H1 (cell line): ENCODE measurements around the gene STXBP2. TPM values are rescaled to one million over a fixed set of nuclear protein-coding genes. Genes with fewer than 3 reads are reported as not detected.

ENCODE experiments used
- CTCF ChIA-PET: fragments of 300-600 bp; sonication (Branson Sonifier 250); formaldehyde crosslinking; loops from one replicate; lab custom pipeline; 2021; ENCODE audit not compliant: partially characterized antibody; lab: Charles Lee
- POLR2A ChIA-PET: fragments of 300-600 bp; sonication (Branson Sonifier 250); formaldehyde crosslinking; loops from one replicate; lab custom pipeline; 2021; ENCODE audit warnings: inconsistent platforms; ENCODE audit not compliant: partially characterized antibody; lab: Charles Lee
- DNase-seq, 2 experiments: peaks; one replicate each; pipeline versions ENCODE4 v3.0.0 to v3.0.0-alpha.2; 2010 to 2022; ENCODE audit warnings: low spot score in 2 of 2, low read depth in 1 of 2, mixed read lengths in 1 of 2
- FAIRE-seq: peaks from 2 replicates; lab custom pipeline; 2011; peaks lifted over from hg19 to GRCh38; lab: Jason Lieb, UNC
- H2AFZ ChIP-seq: 2 replicates; pipeline ENCODE4 v1.8.1; 2012; ENCODE audit warnings: low read length, inconsistent platforms
- H2AK5ac ChIP-seq: 2 replicates; pipeline ENCODE4 v1.6.1; 2013; ENCODE audit warnings: low read depth, low read length
- H2BK120ac ChIP-seq: replicated peaks from 2 replicates; pipeline ENCODE3; 2013; ENCODE audit warnings: low read depth, low read length, inconsistent platforms
- H2BK12ac ChIP-seq: 2 replicates; pipeline ENCODE4 v1.6.1; 2013; ENCODE audit warnings: low read depth, low read length
- H2BK15ac ChIP-seq: 2 replicates; pipeline ENCODE4 v1.6.1; 2013; ENCODE audit warnings: low read length
- H2BK20ac ChIP-seq: 2 replicates; pipeline ENCODE4 v1.6.1; 2013; ENCODE audit warnings: low read length
- H2BK5ac ChIP-seq: 2 replicates; pipeline ENCODE4 v1.6.1; 2013; ENCODE audit warnings: low read depth, low read length
- H3K14ac ChIP-seq: 2 replicates; pipeline ENCODE4 v1.6.1; 2013; ENCODE audit warnings: inconsistent platforms; ENCODE audit not compliant: insufficient read length
- H3K18ac ChIP-seq: 2 replicates; pipeline ENCODE4 v1.6.1; 2013; ENCODE audit warnings: low read length; ENCODE audit errors: extremely low read depth
- H3K23ac ChIP-seq: 2 replicates; pipeline ENCODE4 v1.6.1; 2013; ENCODE audit warnings: inconsistent platforms; ENCODE audit not compliant: insufficient read length
- H3K23me2 ChIP-seq: 2 replicates; pipeline ENCODE4 v1.6.1; 2013; ENCODE audit warnings: low read depth, low read length
- H3K27ac ChIP-seq: 2 replicates; pipeline ENCODE4 v1.6.1; 2011; ENCODE audit warnings: low read depth, low read length, inconsistent platforms
- H3K27me3 ChIP-seq, 4 experiments: replicated peaks in 1 of 4; 1 replicate in 1 of 4; 2 replicates in 3 of 4; pipeline versions ENCODE4 v1.6.1 to v1.8.1; 2011 to 2013; ENCODE audit warnings: low read length in 3 of 4, mild to moderate bottlenecking in 3 of 4, inconsistent platforms in 2 of 4, mixed read lengths in 2 of 4, moderate library complexity in 1 of 4; ENCODE audit not compliant: control insufficient read depth in 3 of 4, insufficient read depth in 3 of 4; ENCODE audit errors: extremely low read depth in 1 of 4
- H3K36me3 ChIP-seq, 4 experiments: 2 replicates each; pipeline versions ENCODE4 v1.6.1 to v1.8.1; 2011 to 2013; ENCODE audit warnings: mild to moderate bottlenecking in 4 of 4, low read length in 3 of 4, moderate library complexity in 2 of 4, control low read depth in 1 of 4, inconsistent platforms in 1 of 4; ENCODE audit not compliant: insufficient read depth in 4 of 4, control insufficient read depth in 2 of 4
- H3K4ac ChIP-seq: replicated peaks from 2 replicates; pipeline ENCODE3; 2013; ENCODE audit warnings: low read length, low read depth, mixed read lengths, inconsistent platforms; ENCODE audit not compliant: insufficient read length
- H3K4me1 ChIP-seq, 4 experiments: replicated peaks in 1 of 4; 1 replicate in 1 of 4; 2 replicates in 3 of 4; pipeline versions ENCODE4 v1.6.1 to v1.8.1; 2011 to 2013; ENCODE audit warnings: low read length in 3 of 4, inconsistent platforms in 2 of 4, mixed read lengths in 1 of 4; ENCODE audit not compliant: insufficient read depth in 4 of 4, control insufficient read depth in 3 of 4
- H3K4me2 ChIP-seq, 2 experiments: 2 replicates each; pipeline versions ENCODE4 v1.6.1 to v1.8.1; 2011 to 2013; ENCODE audit warnings: low read depth in 2 of 2, low read length in 2 of 2, control low read depth in 1 of 2, inconsistent platforms in 1 of 2, mild to moderate bottlenecking in 1 of 2; ENCODE audit not compliant: insufficient read depth in 1 of 2
- H3K4me3 ChIP-seq, 4 experiments: fragments of 200-600, 300-600 bp in 1 of 4; sonication (generic), shearing (Covaris generic), sonication (Bioruptor Twin) in 1 of 4; 2 replicates each; pipeline versions ENCODE4 v1.5.1 to v1.8.1; 2011 to 2016; ENCODE audit warnings: low read length in 4 of 4, low read depth in 3 of 4, control low read depth in 2 of 4, inconsistent platforms in 2 of 4, mild to moderate bottlenecking in 2 of 4, mixed read lengths in 1 of 4, moderate library complexity in 1 of 4; ENCODE audit not compliant: insufficient read depth in 2 of 4; ENCODE audit errors: extremely low read depth in 1 of 4
- H3K56ac ChIP-seq: replicated peaks from 2 replicates; pipeline ENCODE3; 2013; ENCODE audit warnings: low read depth, mild to moderate bottlenecking, mixed read lengths, low read length, inconsistent platforms; ENCODE audit not compliant: insufficient read length
- H3K79me1 ChIP-seq: 2 replicates; pipeline ENCODE4 v1.6.1; 2013; ENCODE audit warnings: low read depth, low read length, control low read depth
- H3K79me2 ChIP-seq, 2 experiments: 2 replicates each; pipeline versions ENCODE4 v1.6.1 to v1.8.1; 2012 to 2013; ENCODE audit warnings: low read length in 2 of 2, mild to moderate bottlenecking in 2 of 2, inconsistent platforms in 1 of 2; ENCODE audit not compliant: insufficient read depth in 2 of 2, control insufficient read depth in 1 of 2
- H3K9ac ChIP-seq, 4 experiments: replicated peaks in 1 of 4; 1 replicate in 1 of 4; 2 replicates in 3 of 4; pipeline versions ENCODE4 v1.6.1 to v1.8.1; 2011 to 2013; ENCODE audit warnings: low read depth in 3 of 4, low read length in 3 of 4, control low read depth in 2 of 4, mild to moderate bottlenecking in 2 of 4, moderate library complexity in 2 of 4, inconsistent platforms in 1 of 4; ENCODE audit errors: extremely low read depth in 1 of 4
- H3K9me3 ChIP-seq, 2 experiments: 2 replicates each; pipeline versions ENCODE4 v1.6.1 to v1.8.1; 2012 to 2013; ENCODE audit warnings: mild to moderate bottlenecking in 2 of 2, moderate library complexity in 2 of 2, control low read depth in 1 of 2, inconsistent platforms in 1 of 2, low read depth in 1 of 2, low read length in 1 of 2, mixed read lengths in 1 of 2; ENCODE audit not compliant: insufficient read depth in 2 of 2
- H4K20me1 ChIP-seq, 2 experiments: replicated peaks in 1 of 2; 2 replicates each; pipeline versions ENCODE3 to v1.8.1; 2011 to 2013; ENCODE audit warnings: inconsistent platforms in 2 of 2, low read length in 2 of 2, mild to moderate bottlenecking in 1 of 2; ENCODE audit not compliant: insufficient read depth in 2 of 2, control insufficient read depth in 1 of 2
- H4K5ac ChIP-seq: 2 replicates; pipeline ENCODE4 v1.6.1; 2013; ENCODE audit warnings: low read length, low read depth, mixed read lengths, inconsistent platforms; ENCODE audit not compliant: insufficient read length
- H4K8ac ChIP-seq: 2 replicates; pipeline ENCODE4 v1.8.0; 2013; ENCODE audit warnings: mild to moderate bottlenecking, moderate library complexity, low read length, inconsistent platforms; ENCODE audit not compliant: insufficient read depth; ENCODE audit errors: extremely low read depth
- H4K91ac ChIP-seq: replicated peaks from 2 replicates; pipeline ENCODE3; 2013; ENCODE audit warnings: low read length, mixed read lengths, inconsistent platforms; ENCODE audit not compliant: insufficient read length
- CTBP2 ChIP-seq: IDR thresholded peaks from 2 replicates; pipeline ENCODE4 v1.7.0; 2011; ENCODE audit warnings: borderline replicate concordance, mild to moderate bottlenecking, moderate library complexity, mixed read lengths, low read length; ENCODE audit not compliant: insufficient read depth, insufficient read length
- CTCF ChIP-seq, 3 experiments: IDR thresholded peaks; 1 replicate in 2 of 3; 2 replicates in 1 of 3; pipeline versions ENCODE4 v1.5.1 to v1.6.1; 2011; ENCODE audit warnings: low read length in 3 of 3, mild to moderate bottlenecking in 3 of 3, inconsistent platforms in 2 of 3, low read depth in 1 of 3, moderate library complexity in 1 of 3; ENCODE audit not compliant: insufficient read depth in 1 of 3; ENCODE audit errors: control extremely low read depth in 1 of 3
- GABPA ChIP-seq: IDR thresholded peaks from 2 replicates; pipeline ENCODE4 v1.6.1; 2011; ENCODE audit warnings: mild to moderate bottlenecking, low read length, moderate library complexity, borderline replicate concordance; ENCODE audit not compliant: insufficient read depth
- RNF2 ChIP-seq: fragments of 200-900, 300-1000 bp; sonication (generic); IDR thresholded peaks from 2 replicates; pipeline ENCODE4 v1.7.1; 2016; ENCODE audit warnings: borderline replicate concordance, low read depth, mild to moderate bottlenecking, antibody characterized with exemption, low read length; ENCODE audit not compliant: poor library complexity, severe bottlenecking; ENCODE audit errors: missing control alignments
- SP2 ChIP-seq: IDR thresholded peaks from 2 replicates; pipeline ENCODE4 v1.6.1; 2012; ENCODE audit warnings: mild to moderate bottlenecking, low read length, inconsistent platforms
- WGBS, 2 experiments: shearing (Covaris generic) in 1 of 2; methylation state at CpG; one replicate each; pipeline versions ENCODE4 v1.1.6 to v1.1.7; 2013 to 2015; ENCODE audit warnings: low lambda C conversion rate in 2 of 2, mixed read lengths in 2 of 2, inconsistent platforms in 1 of 2, low coverage in 1 of 2, missing lambda C conversion rate in 1 of 2; ENCODE audit not compliant: insufficient replicate concordance in 2 of 2, insufficient coverage in 1 of 2, insufficient read length in 1 of 2; ENCODE audit errors: extremely low coverage in 1 of 2, missing lambda C conversion rate in 1 of 2; 5-methylcytosine and 5-hydroxymethylcytosine counted together
- polyA plus RNA-seq, 7 experiments: library from polyadenylated mRNA; depleted of rRNA in 3 of 7; stranded (reverse) in 5 of 7; unstranded in 2 of 7; fragments of >200 nt in 5 of 7; fragments of 200-250 nt in 2 of 7; gene quantifications; 1 replicate in 5 of 7; 2 replicates in 1 of 7; 4 replicates in 1 of 7; pipeline versions ENCODE4 v1.2.1 to v1.2.3, GENCODE V29; 2011 to 2013; ENCODE audit warnings: missing spikeins in 2 of 7, mixed read lengths in 2 of 7
- total RNA-seq: library from RNA; stranded (reverse); fragmentation: NEBNext Ultra II Directional; extraction: Animal tissue kit (Norgen Biotek cat#: 25700); gene quantifications from 2 replicates; pipeline ENCODE4 v1.2.1, GENCODE V29; 2021

Gene STXBP2
- total and polyA plus RNA-seq, 2 of the 8 experiments (the other 6 are each of a cell fraction or from before 2014, with no cell fraction given), result 52.9 to 53.8 TPM

DNA sequence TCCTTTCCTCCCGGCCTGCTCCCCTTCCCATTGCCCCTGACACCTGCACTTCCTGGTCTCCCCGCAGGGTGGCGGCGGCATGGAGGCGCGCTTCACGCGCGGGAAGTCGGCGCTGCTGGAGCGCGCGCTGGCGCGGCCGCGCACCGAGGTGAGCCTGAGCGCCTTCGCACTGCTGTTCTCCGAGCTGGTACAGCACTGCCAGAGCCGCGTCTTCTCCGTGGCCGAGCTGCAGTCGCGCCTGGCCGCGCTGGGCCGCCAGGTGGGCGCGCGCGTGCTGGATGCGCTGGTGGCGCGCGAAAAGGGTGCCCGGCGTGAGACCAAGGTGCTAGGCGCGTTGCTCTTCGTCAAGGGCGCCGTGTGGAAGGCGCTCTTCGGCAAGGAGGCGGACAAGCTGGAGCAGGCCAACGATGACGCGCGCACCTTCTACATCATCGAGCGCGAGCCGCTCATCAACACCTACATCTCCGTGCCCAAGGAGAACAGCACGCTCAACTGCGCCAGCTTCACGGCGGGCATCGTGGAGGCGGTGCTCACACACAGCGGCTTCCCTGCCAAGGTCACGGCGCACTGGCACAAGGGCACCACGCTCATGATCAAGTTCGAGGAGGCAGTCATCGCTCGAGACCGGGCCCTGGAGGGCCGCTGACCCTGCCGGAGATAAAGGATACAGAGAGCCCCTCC, 45.4 kb downstream of the STXBP2 start:
- no peak for FAIRE-seq
- CTCF ChIA-PET, result interaction anchor here (2.0 to 2.5 kb wide), 2 partner anchors 99 to 118 kb away, joined by 12 to 36 read pairs; no protein-coding TSS in a partner anchor

More for the DNA sequence above, 45.4 kb downstream of the STXBP2 start:
- no peak overlapping the region for H3K23ac ChIP-seq
- no peak overlapping the region for H2BK20ac ChIP-seq
- H4K91ac ChIP-seq, result peak overlapping the region; percentile 66
- no peaks in the 10 kb centered on the region for H3K9me3 ChIP-seq
- no peak overlapping the region for H3K56ac ChIP-seq
- H3K79me2 ChIP-seq, result peaks cover 0 to 6% of the 10 kb centered on the region in 2 experiments; a peak in 1 of 4 replicates
- H4K20me1 ChIP-seq, result peaks cover 0 to 8% of the 10 kb centered on the region in 2 experiments
- 0 out of 7 replicates have a peak, but pooled peaks cover 0 to 2% (median 0%) of the 10 kb centered on the region in 4 experiments for H3K27me3 ChIP-seq
- WGBS, 2 experiments, result 92% methylated on average over 61 of the region's 74 CpGs; no CpG with 5 or more reads in 1 of the 2 experiments
- peak overlapping the region in 2 of 4 experiments; percentile 16 to 32; a peak in 1 of 7 replicates for H3K9ac ChIP-seq
- H2AK5ac ChIP-seq, result no peak overlapping the region
- H3K36me3 ChIP-seq, result peaks cover 0 to 12% (median 6%) of the 10 kb centered on the region in 4 experiments; a peak in 4 of 8 replicates
- H3K27ac ChIP-seq, result peak overlapping the region; percentile 60
- peaks cover 4% of the 10 kb centered on the region for H3K79me1 ChIP-seq
- H2BK15ac ChIP-seq, result peak overlapping the region; percentile 29; the same call in 1 of the 2 replicates
- H3K18ac ChIP-seq, result peak overlapping the region; percentile 78; the same call in 1 of the 2 replicates
- no peak for DNase-seq
- H3K23me2 ChIP-seq, result peaks cover 8% of the 10 kb centered on the region; the same call in 1 of the 2 replicates
- peak overlapping the region; percentile 57 to 80 for H3K4me2 ChIP-seq
- H2BK120ac ChIP-seq, result no peak overlapping the region
- H4K5ac ChIP-seq, result no peak overlapping the region
- peak overlapping the region; percentile 32 for H3K4ac ChIP-seq
- H3K4me1 ChIP-seq, result peaks cover 0 to 6% (median 4%) of the 10 kb centered on the region in 4 experiments; a peak in 5 of 7 replicates
- peak overlapping the region; percentile 52 for H2BK5ac ChIP-seq
- no peak overlapping the region for H2AFZ ChIP-seq
- H2BK12ac ChIP-seq, result peak overlapping the region; percentile 75; the same call in 1 of the 2 replicates
- TF ChIP-seq SP2, result no peak
- no peak for TF ChIP-seq RNF2
- peak in 1 of 3 experiments; percentile 38; a peak in 1 of 4 replicates for TF ChIP-seq CTCF (IDR thresholded peaks at IDR 0.05; ENCODE audit: control extremely low read depth in 1 of 3, insufficient read depth in 1 of 3, low read depth in 1 of 3, low read length in 3 of 3)
- TF ChIP-seq GABPA, result 0 out of 2 replicates have a peak, but pooled peaks have one; percentile 11
- no peak for TF ChIP-seq CTBP2
- no peak overlapping the region for H3K14ac ChIP-seq
- no peak overlapping the region; the same call in none of the 2 replicates for H4K8ac ChIP-seq
- POLR2A ChIA-PET, result interaction anchor here (2.1 kb wide), 1 partner anchor 39 kb away, joined by 11 read pairs; no protein-coding TSS in a partner anchor
- peak overlapping the region; percentile 8 to 98 (median 30); a peak in 5 of 8 replicates for H3K4me3 ChIP-seq
